Activated CD8-positive, alpha-beta memory T cell treated with anti-CD3 and anti-CD28 coated beads for 1 hour (primary cell): Measurements from ENCODE around the gene SAP25.
"Not testable (repeated sequence)": the region's sequence is repeated elsewhere in the genome, so short reads cannot be mapped to it uniquely, and the experiment has no call there.

Experiments used
- DNase-seq, 2 donors: peaks; one replicate each; pipeline ENCODE4 v3.0.0-alpha.2; 2020; ENCODE audit warnings: low read depth in 1 of 2; ENCODE audit errors: extremely low read depth in 1 of 2

Gene SAP25

GRCh38 chr7:100562195-100563099 is 11.3 kb downstream of the SAP25 start:
- DNase-seq: no peak

DNA sequence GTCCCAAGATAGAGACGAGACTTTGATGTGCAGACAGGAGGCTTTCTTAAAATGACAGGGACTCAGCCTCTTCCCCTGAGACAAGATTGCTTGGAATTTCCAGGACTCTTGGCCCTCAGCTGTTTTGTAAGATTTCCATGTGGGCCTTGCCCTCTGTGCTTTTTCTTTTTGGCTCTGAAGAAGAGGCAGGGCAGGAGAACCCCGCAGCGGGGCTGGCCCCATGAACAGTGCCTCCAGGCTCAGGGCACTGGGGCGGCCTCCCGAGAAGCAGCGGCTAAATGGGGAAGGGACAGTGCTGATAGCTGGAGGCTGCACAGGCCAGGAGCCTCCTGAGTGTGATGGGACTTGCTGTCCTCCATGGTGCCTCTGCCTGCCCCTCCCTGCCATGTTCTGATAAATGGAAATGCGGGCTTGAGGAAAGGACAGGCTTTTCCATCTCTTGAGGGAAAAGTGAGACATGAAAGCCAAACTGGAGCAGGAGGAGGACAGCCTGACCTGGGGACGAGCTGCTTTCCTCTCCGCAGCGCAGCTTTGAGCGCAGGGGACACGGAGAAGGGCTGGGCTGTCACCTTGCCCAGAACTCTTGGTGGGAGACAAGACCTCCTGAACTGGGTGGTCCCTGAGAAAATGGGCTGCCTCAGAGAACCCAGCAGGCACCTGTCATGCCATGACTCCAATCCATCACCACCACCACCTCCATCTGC is 12.1 kb downstream of the SAP25 start:
- no peak for DNase-seq

DNA sequence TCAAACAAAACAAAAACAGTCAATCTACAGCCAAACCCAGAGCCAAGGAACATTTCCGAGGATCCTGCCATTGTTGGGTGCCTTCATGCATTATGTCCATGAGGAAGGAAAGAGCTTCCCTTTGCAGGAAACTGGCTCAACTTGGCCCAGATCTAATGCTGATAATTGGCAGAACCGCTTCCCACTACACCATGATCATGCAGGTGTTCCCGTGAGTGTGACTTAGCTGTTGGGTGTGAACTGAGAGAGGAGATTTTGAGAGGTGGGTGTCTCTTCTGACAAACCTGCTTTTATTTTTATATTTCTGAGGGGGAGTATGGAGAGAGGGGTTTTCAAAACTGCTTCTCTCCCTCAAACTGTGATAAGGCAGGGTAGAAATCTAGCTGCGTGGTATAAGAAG is 14.6 kb downstream of the SAP25 start:
- DNase-seq: no peak

DNA sequence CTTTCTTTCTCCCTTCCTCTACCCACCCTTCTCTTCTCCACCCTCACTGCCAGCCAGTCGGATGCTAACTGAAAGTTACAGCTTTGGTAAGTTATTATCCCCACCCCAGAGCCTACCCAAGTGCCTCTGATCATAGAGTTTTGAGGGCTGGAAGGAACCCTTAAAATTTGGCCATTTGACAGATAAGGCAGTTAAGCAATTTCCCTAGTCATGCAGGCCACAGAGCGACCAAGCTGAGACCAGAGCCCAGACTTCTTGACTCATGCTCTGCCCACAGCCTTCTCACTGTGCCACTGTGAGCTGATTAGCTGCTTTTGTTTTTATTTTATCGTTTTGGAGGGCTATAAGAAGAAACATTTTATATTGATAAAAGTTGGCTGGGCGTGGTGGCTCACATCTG is 17.2 kb downstream of the SAP25 start:
- DNase-seq: no peak

DNA sequence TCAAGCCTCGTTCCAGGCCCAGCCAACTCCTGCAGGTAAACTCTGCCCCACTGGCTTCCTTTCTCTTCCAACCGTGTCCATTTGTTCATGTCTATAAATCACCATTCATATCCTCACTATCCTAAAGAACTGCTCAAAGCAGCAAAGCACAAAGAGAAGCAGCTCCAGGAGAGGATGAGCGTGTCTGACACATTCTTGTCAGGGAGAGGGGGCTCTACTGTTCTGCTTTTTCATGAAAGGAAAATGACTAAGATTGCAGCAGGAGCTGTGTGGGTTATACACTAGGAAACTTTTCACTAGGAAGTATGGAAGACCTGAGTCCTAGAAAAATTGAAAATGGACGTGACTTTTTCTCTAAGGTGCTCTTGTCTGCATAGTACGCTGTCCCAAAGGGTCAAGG is 18.0 kb downstream of the SAP25 start:
- no peak for DNase-seq

DNA sequence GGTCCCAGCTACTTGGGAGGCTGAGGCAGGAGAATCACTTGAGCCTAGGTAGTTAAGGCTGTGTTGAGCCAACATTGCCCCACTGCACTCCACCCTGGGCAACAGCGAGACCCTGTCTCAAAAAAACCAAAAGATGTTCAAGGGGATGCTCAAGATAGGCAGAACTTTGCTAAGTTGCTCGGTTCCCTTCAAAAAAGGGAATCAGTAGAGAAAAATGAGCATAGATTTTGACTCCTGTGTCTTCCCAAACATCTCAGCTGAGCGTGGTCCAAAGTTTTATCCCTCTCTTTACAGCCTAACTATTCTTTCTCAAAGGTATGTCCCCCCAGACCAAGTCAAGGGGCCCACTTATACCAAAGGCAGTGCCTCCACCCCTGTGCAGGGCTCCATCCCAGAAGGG is 20.7 kb downstream of the SAP25 start:
- no peak for DNase-seq

GRCh38 chr7:100552532-100552931 is 21.2 kb downstream of the SAP25 start:
- no peak for DNase-seq

DNA sequence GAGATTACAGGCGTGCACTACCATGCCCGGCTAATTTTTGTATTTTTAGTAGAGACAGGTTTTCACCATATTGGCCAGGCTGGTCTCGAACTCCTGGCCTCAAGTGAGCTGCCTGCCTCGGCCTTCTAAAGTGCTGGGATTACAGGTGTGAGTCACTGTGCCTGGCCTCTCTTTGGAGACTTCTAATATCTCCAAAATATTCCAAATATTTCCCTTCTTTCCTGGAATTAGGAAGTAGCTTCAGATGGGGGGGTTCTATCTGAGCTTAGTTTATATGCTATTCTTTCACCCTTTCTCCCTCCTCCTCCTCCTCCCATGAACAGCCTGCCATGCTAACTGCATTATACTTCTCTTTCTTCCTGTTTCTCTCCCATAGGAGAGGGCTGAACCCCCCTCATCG is 25.3 kb downstream of the SAP25 start:
- DNase-seq: not testable (repeated sequence)

DNA sequence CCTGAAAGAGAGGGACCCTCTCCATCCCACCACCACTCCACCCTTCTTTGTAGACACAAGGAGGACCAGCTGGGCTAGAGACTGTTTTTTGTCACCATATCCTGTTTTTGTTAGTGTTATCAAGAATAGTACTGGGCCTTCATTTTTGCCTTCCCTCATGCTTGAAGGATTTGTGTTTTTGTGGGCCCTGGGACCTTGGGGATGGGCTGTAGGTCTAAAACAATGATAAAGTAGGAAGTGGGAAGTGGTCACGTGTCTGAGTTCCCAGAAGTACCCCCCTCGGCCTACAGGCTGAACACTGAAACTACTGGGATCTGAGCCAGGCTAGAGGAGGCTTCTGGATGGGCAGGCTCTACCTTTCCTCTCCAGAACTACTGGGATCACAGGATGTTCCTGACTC is 25.8 kb downstream of the SAP25 start:
- no peak for DNase-seq

GRCh38 chr7:100546926-100547800 is 26.5 kb downstream of the SAP25 start:
- no peak for DNase-seq

DNA sequence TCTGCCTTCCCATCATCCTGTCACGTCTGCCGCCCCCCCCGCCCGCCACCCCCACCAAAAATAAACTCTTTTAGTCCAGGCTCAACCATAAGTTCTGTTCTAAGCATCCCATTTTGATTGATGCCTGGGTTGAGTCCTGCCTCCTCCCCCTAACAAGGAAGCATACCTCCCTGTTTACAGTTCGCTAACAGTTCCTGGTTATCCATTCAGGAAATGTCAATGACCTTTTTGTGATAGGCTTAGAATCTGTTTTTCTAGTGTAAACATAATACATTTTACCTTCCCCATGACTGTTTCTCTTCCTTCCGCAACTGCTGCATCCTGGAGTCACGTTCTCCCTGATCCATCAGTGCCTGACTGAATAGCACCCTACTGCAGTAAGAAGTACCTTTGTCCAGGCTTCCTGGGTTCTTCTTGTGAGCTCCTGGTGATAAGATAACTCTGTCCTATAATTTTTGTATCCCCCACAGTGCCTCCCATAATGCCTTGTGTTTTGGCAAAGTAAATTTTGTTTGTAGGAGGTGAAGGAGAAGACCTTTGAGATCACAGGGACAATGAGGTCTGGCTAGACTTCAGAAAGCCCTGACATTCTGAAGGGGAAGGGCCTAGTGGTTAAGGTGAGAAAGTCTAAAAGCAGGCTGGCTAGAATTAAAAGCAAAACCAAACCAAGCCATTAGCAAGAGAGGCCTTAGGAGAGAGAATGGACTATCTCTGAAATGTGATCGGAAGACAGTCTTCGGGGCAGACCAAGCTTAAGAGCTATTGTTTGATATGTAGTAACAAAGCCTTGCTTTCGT is 27.4 kb downstream of the SAP25 start:
- no peak for DNase-seq

DNA sequence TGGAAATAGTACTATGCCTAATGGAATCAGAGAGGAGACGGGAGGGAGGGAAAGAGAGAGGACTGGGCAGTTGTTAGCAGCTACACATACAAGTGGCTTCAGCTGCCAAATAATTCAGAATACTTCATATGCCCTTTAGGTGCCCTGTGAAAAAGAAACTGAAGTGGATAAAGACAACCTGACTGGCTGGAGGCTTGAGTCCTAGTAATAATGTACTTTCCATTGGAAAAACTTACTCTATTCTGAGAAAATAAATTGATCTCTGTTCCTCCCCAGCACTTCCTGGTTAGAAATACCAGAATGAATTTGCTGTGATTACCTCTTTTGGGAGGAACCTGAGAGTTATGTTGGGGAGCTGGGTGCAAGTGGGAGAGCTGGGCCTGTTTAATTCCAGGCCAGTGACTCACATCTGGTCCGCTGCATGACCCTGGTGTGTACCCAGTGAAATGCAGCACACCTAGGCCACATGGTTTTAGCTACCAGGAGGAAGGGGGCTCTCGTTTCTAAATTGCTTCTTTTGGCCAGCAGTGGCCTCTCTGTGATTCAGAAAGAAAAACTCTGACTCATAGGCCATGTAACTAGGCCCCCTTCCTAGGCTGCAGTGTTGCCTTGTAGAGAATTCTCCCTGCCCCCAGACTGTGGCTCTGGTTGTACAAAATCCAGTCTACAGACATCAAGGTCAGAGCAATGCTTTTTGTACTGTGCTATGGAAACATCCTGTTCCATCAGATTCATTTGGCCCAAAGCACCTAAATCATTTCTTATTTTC is 28.2 kb downstream of the SAP25 start:
- DNase-seq: no peak

DNA sequence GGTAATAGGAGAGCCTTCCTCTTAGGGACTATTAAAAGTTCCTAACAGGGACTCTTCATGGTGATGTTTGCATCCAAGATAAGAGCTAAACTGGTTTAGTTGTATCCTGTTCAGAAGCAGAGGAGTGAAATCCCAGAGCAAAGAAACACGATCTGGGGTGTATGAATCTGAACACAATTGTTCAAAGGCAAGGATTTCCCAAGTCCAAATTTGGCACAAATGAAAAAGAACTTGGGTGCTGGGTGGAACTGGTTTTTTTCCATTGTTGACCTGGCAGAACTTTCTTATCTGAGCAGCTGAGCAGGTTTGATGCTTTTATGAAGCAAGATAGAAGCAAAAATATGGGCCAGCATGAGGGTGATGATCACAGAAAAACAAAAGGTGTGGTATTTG is 28.7 kb downstream of the SAP25 start:
- DNase-seq: no peak

DNA sequence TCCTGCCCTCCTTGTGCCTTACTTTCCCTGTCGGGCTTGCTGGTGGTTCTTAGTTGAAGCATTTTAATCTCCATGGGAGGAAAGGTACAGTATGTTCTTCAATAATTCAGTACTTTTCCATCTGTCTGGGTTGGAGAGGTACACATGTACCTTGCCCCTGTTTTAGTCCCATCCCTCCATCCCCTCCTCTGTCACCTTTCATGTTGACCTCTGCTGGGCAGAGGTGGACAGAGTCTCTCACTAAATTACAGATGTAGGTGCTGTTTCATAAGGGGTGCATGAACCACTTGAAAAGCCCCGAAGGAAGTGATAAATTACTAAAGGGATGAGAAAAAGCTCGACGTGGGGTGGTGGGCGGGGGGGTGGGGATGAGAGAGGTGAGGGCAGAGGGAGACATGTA is 29.3 kb downstream of the SAP25 start:
- DNase-seq: no peak

DNA sequence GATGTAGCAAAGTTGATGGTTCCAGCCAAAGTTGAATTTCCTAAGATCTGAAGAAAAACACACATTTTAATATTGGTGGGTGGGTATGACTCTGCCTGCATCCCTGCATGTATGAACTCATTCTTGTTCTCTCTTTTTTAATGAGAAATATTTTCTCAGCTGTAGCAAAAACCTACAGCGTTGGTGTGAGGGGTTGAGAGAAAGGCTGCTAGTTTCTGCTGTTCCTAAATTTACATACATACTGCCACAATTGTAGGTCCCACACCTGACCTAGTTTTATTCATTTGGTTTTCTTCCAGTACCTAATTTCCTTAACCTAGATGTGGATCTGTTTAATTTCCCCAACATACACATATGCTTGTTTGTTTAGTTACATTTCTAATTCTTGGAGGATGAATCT is 30.1 kb downstream of the SAP25 start:
- DNase-seq: no peak

GRCh38 chr7:100541309-100541708 is 32.4 kb downstream of the SAP25 start:
- DNase-seq: not testable (repeated sequence)

DNA sequence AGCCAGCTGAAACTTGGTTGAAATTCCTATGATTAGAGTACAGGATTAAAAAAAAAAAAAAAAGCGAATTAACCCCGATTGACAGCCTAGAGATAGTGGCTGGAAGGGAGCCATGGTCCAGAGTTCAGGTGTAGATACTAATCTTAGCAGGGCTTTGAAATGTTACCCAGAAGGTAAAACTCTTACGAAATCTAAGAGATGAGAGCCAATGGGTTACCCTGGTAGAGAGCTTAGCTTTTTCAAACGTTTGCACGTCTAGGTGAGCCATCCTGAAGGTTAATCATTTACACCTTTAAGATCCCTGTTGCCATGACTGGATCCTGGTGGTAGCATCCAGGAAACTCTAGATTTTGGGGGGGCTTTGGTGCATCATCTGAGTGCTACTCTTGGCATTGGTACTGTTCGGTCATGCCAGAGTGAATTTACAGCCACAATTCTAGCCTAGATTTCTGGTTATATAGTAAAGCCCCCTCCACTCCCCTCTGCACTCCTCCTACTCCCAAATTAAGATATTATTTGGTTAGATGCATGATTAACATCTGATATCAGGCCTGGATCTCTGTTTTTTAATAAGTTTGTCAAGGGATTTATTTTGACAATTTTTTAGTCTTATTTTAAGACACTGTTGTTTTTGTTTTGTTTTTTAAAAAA is 33.5 kb downstream of the SAP25 start:
- no peak for DNase-seq

DNA sequence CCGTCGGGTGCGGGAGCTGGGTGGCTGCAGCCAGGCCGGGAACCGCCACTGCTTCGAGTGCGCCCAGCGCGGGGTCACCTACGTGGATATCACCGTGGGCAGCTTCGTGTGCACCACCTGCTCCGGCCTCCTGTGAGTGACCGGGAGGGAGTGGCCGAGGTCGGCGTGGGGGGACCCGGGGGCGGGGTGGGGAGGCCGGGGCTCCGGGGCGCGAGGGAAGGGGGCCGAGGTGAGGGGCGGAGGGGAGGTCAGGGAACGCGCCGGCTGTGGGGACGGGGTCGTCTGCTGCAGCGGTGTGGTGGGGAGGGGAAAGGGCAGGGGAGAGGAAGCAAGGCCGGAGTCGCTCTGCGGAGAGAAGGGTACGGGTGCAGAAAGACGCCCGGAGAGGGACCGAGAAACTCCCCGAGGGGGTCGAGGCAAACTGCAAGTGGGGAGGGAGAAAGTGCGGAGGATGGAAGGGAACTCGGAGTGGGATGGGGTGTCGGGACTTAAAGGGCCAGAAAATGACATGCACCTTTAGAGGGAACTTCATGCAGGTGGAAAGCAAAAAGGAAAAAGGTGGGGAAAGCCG is 34.2 kb downstream of the SAP25 start:
- DNase-seq: no peak
